HG03025 (cell line): Measurements from ENCODE around the gene FCHSD2.

Experiments
- ATAC-seq: cut with Tn5 transposase; IDR thresholded peaks from one replicate; pipeline ENCODE4 v1.9.1; 2021; ENCODE audit warnings: mild to moderate bottlenecking, moderate library complexity; ENCODE audit not compliant: unreplicated experiment, low FRiP score

The FCHSD2 gene

GRCh38 chr11:73019449-73019848 is 122.7 kb downstream of the FCHSD2 start:
- ATAC-seq, result no peak

- ATAC-seq, result no peak
These were observed 123.3 kb downstream of the FCHSD2 start for GRCh38 chr11:73018856-73019255.

GRCh38 chr11:73017024-73017751 is 124.9 kb downstream of the FCHSD2 start:
- ATAC-seq, result no peak

- ATAC-seq, result no peak
These were observed 129.1 kb downstream of the FCHSD2 start for GRCh38 chr11:73013021-73013420.

GRCh38 chr11:73012121-73012863 is 129.8 kb downstream of the FCHSD2 start:
- no peak for ATAC-seq

- no peak for ATAC-seq
These were observed 130.8 kb downstream of the FCHSD2 start for GRCh38 chr11:73011126-73011817.

GRCh38 chr11:73009972-73010371 is 132.1 kb downstream of the FCHSD2 start:
- no peak for ATAC-seq

GRCh38 chr11:73004088-73004487 is 138.0 kb downstream of the FCHSD2 start:
- ATAC-seq, result no peak

GRCh38 chr11:73003088-73003487 is 139.0 kb downstream of the FCHSD2 start:
- no peak for ATAC-seq

GRCh38 chr11:73002214-73002613 is 139.9 kb downstream of the FCHSD2 start:
- ATAC-seq, result no peak

- ATAC-seq, result no peak
These were observed 140.5 kb downstream of the FCHSD2 start for GRCh38 chr11:73001615-73002014.

- ATAC-seq, result no peak
These were observed 143.4 kb downstream of the FCHSD2 start for GRCh38 chr11:72998676-72999075.

GRCh38 chr11:72996959-72997358 is 145.2 kb downstream of the FCHSD2 start:
- no peak for ATAC-seq

- ATAC-seq, result no peak
These were observed 152.4 kb downstream of the FCHSD2 start for GRCh38 chr11:72989727-72990126.

GRCh38 chr11:72988821-72989220 is 153.3 kb downstream of the FCHSD2 start:
- ATAC-seq, result no peak

GRCh38 chr11:72985645-72986044 is 156.5 kb downstream of the FCHSD2 start:
- ATAC-seq, result no peak

GRCh38 chr11:72984453-72985077 is 157.6 kb downstream of the FCHSD2 start:
- ATAC-seq, result no peak

GRCh38 chr11:72983560-72983959 is 158.6 kb downstream of the FCHSD2 start:
- ATAC-seq, result no peak

GRCh38 chr11:72981971-72982685 is 160.0 kb downstream of the FCHSD2 start:
- ATAC-seq, result no peak

- ATAC-seq, result no peak
These were observed 161.0 kb downstream of the FCHSD2 start for GRCh38 chr11:72981080-72981479.
